ENCODE measurements around the gene FAM193A. TPM values are rescaled to one million over a fixed set of nuclear protein-coding genes. Genes with fewer than 3 reads are reported as not detected.

The FAM193A gene
- total and polyA plus RNA-seq, 2 experiments from 2014 or later, result 12.0 to 22.9 TPM

- ATAC-seq, result no peak
- no peaks in the 10 kb centered on the region for H3K9me3 Mint-ChIP-seq
- H3K4me2 ChIP-seq, result no peak overlapping the region
- H3K27me3 ChIP-seq (ENCODE audit: insufficient read depth), result no peaks in the 10 kb centered on the region
- no peak overlapping the region for H3K4me3 Mint-ChIP-seq
- H3K4me1 Mint-ChIP-seq, result no peaks in the 10 kb centered on the region
- H3K27ac Mint-ChIP-seq, result no peak overlapping the region; the same call in 1 of the 2 replicates
- H4K20me1 ChIP-seq (replicated peaks; ENCODE audit: insufficient read depth), result 0 out of 2 replicates have a peak, but pooled peaks cover 4% of the 10 kb centered on the region
- no peak overlapping the region for H3K4me3 ChIP-seq
- H2AFZ ChIP-seq, result no peak overlapping the region
- TF ChIP-seq ZNF462 (CRISPR knock-in tag; IDR thresholded peaks at IDR 0.05) (no peak), STAT1 (IDR thresholded peaks at IDR 0.05; ENCODE audit: unreplicated experiment) (no peak), NANOG (IDR thresholded peaks at IDR 0.05; ENCODE audit: borderline replicate concordance) (no peak), ZNF331 (CRISPR knock-in tag; IDR thresholded peaks at IDR 0.05; ENCODE audit: low read depth) (no peak), ZNF114 (CRISPR knock-in tag; IDR thresholded peaks at IDR 0.05) (no peak), EZH2phosphoT487 (IDR thresholded peaks at IDR 0.05; ENCODE audit: unreplicated experiment) (no peak), REST (IDR thresholded peaks at IDR 0.05; ENCODE audit: unreplicated experiment) (no peak), EZH2 (IDR thresholded peaks at IDR 0.05; ENCODE audit: low read depth, unreplicated experiment) (no peak), JUNB (IDR thresholded peaks at IDR 0.05; ENCODE audit: unreplicated experiment) (no peak), CREB1 (CRISPR knock-in tag; IDR thresholded peaks at IDR 0.05; ENCODE audit: low read depth) (no peak), POLR2AphosphoS5 (IDR thresholded peaks at IDR 0.05; ENCODE audit: low read depth) (no peak)
- no peaks in the 10 kb centered on the region for H3K4me1 ChIP-seq (ENCODE audit: insufficient read depth)
- H3K27ac ChIP-seq (ENCODE audit: low read depth), result no peak overlapping the region
- H3K36me3 Mint-ChIP-seq (ENCODE audit: low read depth), result peaks cover 73% of the 10 kb centered on the region
- peaks cover 20% of the 10 kb centered on the region for H3K36me3 ChIP-seq (ENCODE audit: insufficient read depth)
- H3F3A ChIP-seq (replicated peaks; ENCODE audit: low read depth), result no peaks in the 10 kb centered on the region
- DNase-seq (ENCODE audit: low spot score), result no peak
- no peaks in the 10 kb centered on the region for H3K9me2 ChIP-seq (ENCODE audit: insufficient read depth)
- peaks cover 8% of the 10 kb centered on the region for H3K27me3 Mint-ChIP-seq (ENCODE audit: insufficient read depth, low read depth, poor library complexity)
- no peaks in the 10 kb centered on the region for H3K79me2 ChIP-seq (replicated peaks; ENCODE audit: insufficient read depth)
Observed at GRCh38 chr4:2694691-2695090, 158.2 kb downstream of the FAM193A start.
